ENCODE results near the gene UFSP2. TPM values are rescaled to one million over a fixed set of nuclear protein-coding genes. Genes with fewer than 3 reads are reported as not detected.

The UFSP2 gene
- total and polyA plus RNA-seq, 2 of the 4 experiments (the other 2 are of a cell fraction), result 21.8 to 43.7 TPM

DNA sequence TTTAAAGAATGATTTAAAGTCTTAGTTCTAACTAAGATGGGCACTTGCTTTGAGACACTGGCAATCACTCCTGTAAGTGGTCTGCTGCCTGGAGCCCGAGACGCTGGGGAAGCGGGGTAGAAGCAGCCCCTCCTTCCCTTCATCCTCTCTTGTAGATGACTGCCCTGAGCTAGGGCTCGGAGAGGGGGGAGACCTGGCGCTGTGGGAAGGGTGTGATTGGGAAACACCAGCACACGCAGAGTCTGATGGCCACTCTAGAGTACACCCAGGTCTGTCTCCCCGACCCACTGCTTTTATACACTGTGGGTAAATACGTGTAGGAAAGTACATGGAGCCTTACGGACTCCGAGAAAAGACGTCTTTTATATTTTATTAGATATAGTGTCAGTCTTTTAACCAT is 54.1 kb downstream of the UFSP2 start:
- no TSS peak for BruUV-seq (replicated peaks)
- Histone ChIP-seq H2BK5ac (ENCODE audit: low read depth, low read length, poor library complexity, severe bottlenecking) (no peak overlapping the region), H3K79me1 (ENCODE audit: low read depth in 1 of 2, low read length in 2 of 2) (no peaks in the 10 kb centered on the region), H4K20me1 (ENCODE audit: insufficient read depth, low read length) (no peaks in the 10 kb centered on the region), H4K91ac (ENCODE audit: insufficient read depth, low read depth, low read length) (no peak overlapping the region), H3K4me2 (ENCODE audit: low read depth, low read length) (no peak overlapping the region), H3K4me1 (ENCODE audit: control insufficient read depth, insufficient read depth, low read length) (no peaks in the 10 kb centered on the region), H3K36me3 (ENCODE audit: control insufficient read depth, insufficient read depth, low read length) (peaks cover 6% of the 10 kb centered on the region; the same call in 1 of the 2 replicates), H2AFZ (replicated peaks; ENCODE audit: low read length, poor library complexity) (no peak overlapping the region), H3K27me3 (ENCODE audit: control insufficient read depth, insufficient read depth, low read length) (no peaks in the 10 kb centered on the region), H3K23ac (ENCODE audit: low read depth, low read length) (no peak overlapping the region), H3K9me1 (ENCODE audit: insufficient read depth, low read length) (peaks cover 6% of the 10 kb centered on the region; the same call in 1 of the 2 replicates), H2BK15ac (ENCODE audit: low read depth, low read length) (no peak overlapping the region), H3K56ac (ENCODE audit: extremely low read depth, insufficient read depth, low read length) (no peak overlapping the region), H3K18ac (ENCODE audit: low read depth, low read length) (no peak overlapping the region), H3K14ac (replicated peaks; ENCODE audit: low read depth, low read length) (no peak overlapping the region), H4K5ac (ENCODE audit: low read depth, low read length) (no peak overlapping the region), H2AK9ac (replicated peaks; ENCODE audit: low read depth, low read length, poor library complexity) (no peak overlapping the region), H3K27ac (ENCODE audit: insufficient read depth, low read length) (no peak overlapping the region), H2AK5ac (ENCODE audit: low read depth, low read length) (no peak overlapping the region), H3K9ac (ENCODE audit: low read depth, low read length) (no peak overlapping the region), H4K8ac (ENCODE audit: low read depth in 2 of 2, low read length in 2 of 2) (no peak overlapping the region), H3K4me3 (ENCODE audit: insufficient read depth, low read depth, low read length) (no peak overlapping the region), H2BK120ac (ENCODE audit: low read depth, low read length) (no peak overlapping the region), H2BK20ac (ENCODE audit: low read depth, low read length) (no peak overlapping the region), H3K4ac (ENCODE audit: low read depth, low read length) (no peak overlapping the region), H3K9me3 (ENCODE audit: control insufficient read depth, insufficient read depth, low read length) (no peaks in the 10 kb centered on the region)
- 100% methylated on average over 1 of the region's 11 CpGs; no CpG with 5 or more reads in 1 of the 2 experiments for WGBS, 2 experiments (ENCODE audit: extremely low coverage in 2 of 2, insufficient read length in 1 of 2)
- dilution Hi-C loops (cut with HindIII; ENCODE audit: low sequenced_read_pairs, unreplicated experiment), result no loop called here
- no peak for ATAC-seq (ENCODE audit: low read depth)
- no peak for DNase-seq
- in situ Hi-C loops (cut with MboI; ENCODE audit: low sequenced_read_pairs), result no loop called here
- no peak for TF ChIP-seq RAD21 (IDR thresholded peaks at IDR 0.05; ENCODE audit: low read length)
- TF ChIP-seq SMC3 (IDR thresholded peaks at IDR 0.05; ENCODE audit: low read depth, low read length), result no peak
- TF ChIP-seq POLR2A (IDR thresholded peaks at IDR 0.05; ENCODE audit: low read depth, low read length), result no peak
- TF ChIP-seq MAZ (IDR thresholded peaks at IDR 0.05; ENCODE audit: borderline replicate concordance, low read depth, low read length), result no peak
- no peak for TF ChIP-seq MAFK (IDR thresholded peaks at IDR 0.05; ENCODE audit: low read depth, low read length)
- intact Hi-C loops (cut with micrococcal nuclease), result no loop called here
- CTCF ChIA-PET, result no interaction called here
- POLR2A ChIA-PET (ENCODE audit: unreplicated experiment), result no interaction called here

Data from IMR-90 (cell line).